NCI-H187 treated with DMSO at 0.1 percent for 48 hours (cell line): ENCODE data around the gene SOS1.
"Not testable (repeated sequence)": the region's sequence is repeated elsewhere in the genome, so short reads cannot be mapped to it uniquely, and the experiment has no call there.

Experiments used
- DNase-seq: peaks from one replicate; lab custom pipeline; 2025; lab: John Stamatoyannopoulos, UW

Gene SOS1

DNA sequence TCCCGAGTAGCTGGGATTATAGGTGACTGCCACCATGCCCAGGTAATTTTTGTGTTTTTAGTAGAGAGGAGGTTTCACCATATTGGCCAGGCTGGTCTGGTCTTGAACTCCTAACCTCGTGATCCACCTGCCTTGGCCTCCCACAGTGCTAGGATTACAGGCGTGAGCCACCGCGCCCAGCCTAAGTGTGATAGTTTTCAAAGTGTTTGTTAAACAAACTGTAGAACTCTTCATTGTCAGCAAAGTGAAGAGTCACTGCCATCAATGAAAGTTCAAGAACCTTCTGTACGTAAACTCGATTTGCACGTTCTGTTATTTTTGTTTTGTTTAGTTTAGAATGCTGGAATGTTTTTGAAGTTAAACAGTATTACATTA is 18.0 kb upstream of the SOS1 start:
- DNase-seq, result no peak

- DNase-seq, result not testable (repeated sequence)
Observed at GRCh38 chr2:39138187-39138836, 17.5 kb upstream of the SOS1 start.

DNA sequence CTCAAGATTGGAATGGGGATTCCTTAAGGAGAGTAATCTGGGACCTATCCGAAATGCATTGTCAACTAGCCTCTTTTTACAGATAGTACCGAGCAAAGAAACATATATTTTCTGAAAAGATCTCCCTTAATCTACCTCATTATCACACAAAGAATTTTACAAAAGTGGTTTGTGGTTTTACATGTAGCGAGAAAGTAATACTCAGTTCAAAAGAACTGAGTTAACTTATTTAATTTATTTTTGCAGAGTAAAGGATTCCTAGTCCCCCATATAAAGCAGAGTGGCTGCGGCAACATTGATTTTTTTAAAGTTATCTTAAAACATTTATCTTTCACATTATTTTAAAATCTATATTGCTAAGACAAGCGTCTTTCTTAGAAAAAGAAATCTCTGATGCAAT is 15.9 kb upstream of the SOS1 start:
- DNase-seq, result no peak

DNA sequence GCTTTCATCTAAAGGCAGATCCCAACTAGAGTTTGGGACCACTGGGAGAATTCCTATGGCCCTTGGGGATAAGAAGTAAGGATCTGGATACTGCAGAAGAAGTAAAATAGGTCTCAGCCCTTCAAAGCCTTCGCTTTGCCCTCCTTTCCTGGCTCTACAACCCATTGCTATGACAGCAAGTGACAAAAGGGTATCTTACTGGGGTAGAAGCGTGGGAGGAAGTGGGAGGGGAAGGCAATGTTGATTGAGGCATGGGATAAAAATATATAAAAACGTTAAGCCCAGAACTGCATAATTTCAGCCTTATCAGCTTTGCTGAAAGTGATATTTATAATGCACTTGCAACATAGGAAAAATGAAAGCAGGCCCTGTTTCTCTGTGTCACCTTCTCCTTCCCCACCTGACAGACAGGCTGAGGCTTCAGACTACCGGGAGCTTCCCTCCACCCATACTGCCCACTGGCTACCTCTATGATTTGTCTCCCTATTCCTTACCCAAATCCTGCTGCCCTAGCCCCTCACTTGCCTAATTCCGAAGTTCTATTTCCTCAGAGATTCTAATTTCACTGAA is 14.9 kb upstream of the SOS1 start:
- DNase-seq, result no peak

- DNase-seq, result no peak
Observed at GRCh38 chr2:39133215-39133851, 12.5 kb upstream of the SOS1 start.

GRCh38 chr2:39128919-39129391 is 8.1 kb upstream of the SOS1 start:
- DNase-seq, result no peak

DNA sequence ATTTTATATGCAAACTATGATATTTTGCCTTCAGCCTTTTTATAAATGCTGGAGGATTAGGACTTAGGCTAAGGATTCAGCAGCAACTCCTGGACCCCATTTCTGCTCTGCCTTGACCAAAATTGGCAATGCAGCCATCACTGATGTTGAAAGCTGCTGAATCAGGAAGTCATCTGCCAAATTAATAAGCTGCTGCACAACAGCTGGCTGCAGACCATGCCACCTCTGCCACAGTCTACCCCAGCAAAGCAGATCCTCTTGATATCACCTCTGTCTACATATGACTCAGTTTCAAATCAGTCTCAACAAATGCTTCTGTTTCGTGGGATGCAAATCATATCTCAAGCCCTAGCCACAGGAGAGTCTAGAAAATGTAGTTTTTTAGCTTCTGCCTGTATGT is 7.1 kb upstream of the SOS1 start:
- no peak for DNase-seq

GRCh38 chr2:39124746-39125057 is 3.9 kb upstream of the SOS1 start:
- DNase-seq, result no peak

GRCh38 chr2:39124000-39124745 is 3.3 kb upstream of the SOS1 start:
- DNase-seq, result peak; percentile 61

DNA sequence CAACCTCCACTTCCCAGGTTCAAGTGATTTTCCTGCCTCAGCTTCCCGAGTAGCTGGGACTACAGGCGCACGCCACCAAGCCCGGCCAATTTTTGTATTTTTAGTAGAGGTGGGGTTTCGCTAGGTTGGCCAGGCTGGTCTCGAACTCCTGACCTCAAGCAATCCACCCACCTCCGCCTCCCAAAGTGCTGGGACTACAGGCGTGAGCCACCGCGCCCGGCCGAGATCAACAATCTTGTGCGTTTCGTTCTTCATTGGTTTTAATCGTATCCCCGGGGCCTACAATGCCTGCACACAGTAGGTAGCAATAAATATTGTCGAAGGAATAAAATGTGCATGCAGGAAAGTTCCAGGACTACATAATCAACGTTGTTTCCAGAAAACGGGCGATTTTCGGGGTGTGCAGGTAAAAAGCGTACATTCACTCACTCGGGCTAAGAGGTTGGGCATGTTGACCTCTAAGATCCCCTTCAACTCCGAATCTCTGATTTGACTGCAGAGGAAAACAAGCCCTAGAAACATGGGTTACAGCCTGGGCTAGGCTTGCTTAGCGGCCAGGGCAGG is 2.7 kb upstream of the SOS1 start:
- no peak for DNase-seq

DNA sequence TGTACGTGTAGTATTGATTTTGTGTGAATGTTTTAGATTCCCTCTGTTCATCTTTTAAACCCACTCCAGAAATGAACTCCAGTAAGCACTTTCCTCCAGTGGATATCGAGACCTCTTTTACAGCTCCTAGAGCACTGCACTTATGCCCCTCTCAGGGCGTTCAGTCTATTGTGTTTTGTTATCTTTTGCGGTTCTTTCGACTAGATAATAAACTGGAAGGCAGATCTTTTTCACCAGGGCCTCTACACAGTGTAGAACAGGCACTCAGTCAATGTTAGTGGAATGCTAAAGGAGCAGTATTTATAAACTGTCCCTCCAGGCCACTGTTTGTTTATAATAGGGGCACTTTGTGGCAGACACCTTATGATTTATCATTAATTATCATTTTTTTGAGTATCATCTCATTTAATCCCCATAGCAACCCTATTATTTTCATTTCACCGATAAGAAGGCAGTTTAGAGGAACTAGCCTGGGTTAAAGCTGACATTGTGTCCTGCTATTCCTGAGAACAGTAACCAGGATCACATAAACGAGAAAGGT is 742 bp upstream of the SOS1 start:
- peak; percentile 82 for DNase-seq

- DNase-seq, result no peak
Observed at GRCh38 chr2:39120521-39120770, 405 bp downstream of the SOS1 start.

DNA sequence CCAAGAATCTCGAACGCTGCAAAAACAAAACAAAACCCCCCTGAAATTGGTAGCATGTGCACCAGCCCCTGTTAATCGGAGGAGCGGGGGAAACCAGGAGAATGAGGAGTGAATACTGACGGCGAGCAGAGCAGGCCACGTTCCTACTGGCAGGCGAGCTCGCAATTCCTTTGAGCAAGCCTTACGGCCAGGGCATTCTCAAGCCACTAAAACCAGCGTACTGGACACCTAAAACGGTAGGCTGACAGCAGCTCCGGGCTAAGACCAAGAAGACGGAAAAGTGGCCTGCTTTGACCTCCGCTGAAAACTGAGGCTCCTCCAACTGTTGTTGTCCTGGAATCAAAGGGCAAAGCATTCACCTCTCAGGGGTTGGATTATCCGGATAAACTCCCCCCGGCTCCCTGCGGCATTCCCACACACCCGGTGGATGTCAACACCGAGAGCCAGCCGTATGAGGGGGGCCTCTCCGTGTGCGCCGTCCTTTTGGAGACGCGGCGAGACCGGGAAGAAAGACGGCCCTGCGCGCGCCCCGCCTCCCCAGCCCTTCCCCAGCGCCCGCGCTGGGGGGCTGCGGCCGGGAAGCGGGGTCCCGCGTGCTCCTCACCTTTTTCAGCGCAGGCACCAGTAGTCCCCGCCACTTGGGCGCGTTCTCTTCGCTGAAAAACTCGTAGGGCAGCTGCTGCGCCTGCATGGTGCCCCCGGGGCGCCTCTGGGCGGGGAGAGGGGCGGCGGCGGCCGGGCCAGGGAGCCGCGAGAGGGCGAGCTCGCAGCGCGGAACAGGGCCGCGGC is 925 bp downstream of the SOS1 start:
- DNase-seq, result no peak

DNA sequence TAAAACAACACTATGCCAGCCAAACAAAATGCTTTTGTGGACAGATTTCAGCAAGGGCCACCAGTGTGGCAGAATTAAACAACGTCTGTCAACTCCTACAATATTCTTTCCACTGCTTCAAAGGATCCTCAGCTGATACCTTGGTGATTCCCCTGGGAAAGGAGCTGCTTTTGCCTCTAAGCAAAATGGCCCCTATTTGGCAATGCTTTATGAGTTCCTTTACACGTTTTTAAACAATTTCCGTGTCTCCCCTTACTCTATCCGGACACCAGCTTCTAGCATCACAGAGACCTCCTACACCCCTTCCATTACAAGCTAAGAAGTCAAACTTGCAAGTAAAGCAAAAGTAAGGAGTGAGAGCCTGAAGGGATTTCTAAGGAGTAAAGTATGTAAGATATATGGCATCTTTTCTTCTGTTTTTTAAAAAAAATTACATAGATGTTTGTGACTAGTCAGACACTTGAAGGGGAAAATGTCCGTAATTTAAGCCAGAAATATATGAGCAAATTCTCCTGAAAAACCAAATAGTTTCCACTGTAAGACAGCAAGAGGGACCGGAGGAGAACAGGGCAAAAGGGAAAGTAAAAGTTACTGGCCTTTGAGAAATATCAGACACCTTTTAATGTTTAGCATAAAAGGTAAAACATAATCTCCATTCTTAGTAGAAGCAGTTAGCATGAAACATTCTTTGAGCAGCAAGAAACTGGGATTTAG is 1.9 kb downstream of the SOS1 start:
- DNase-seq, result no peak

DNA sequence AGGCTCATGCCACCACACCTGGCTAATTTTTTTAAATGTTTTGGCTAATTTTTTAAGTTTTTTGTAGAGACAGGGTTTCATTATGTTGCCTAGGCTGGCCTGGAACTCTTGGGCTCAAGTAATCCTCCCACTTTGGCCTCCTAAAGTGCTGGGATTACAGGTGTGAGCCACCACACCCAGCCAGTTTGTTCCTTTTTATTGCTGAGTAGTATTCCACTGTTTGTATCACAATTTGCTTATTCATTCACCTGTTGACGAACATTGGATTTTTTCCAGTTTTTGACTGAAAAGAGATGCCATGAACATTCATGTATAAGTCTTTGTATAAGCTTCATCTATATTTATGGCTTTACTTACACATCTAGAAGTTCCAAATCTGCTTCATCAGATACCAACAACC is 5.3 kb downstream of the SOS1 start:
- no peak for DNase-seq

DNA sequence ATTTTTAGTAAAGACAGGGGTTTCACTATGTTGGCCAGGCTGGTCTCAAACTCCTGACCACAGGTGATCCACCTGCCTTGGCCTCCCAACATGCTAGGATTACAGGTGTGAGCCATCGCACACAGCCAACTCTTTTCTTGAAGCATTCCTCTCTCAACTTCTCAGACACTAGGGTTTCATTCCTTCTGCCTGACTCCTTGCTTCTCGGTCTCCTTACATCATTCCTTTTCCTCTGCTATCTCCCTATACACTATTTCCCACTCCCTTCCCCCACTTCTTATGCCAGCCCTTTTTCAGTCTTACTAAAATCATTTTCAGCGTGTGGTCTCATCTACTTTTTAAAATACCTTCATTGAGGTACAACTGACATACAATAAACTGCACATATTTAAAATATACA is 6.1 kb downstream of the SOS1 start:
- no peak for DNase-seq

- no peak for DNase-seq
Observed at GRCh38 chr2:39109537-39109936, 11.3 kb downstream of the SOS1 start.

GRCh38 chr2:39108377-39108776 is 12.5 kb downstream of the SOS1 start:
- DNase-seq, result no peak

DNA sequence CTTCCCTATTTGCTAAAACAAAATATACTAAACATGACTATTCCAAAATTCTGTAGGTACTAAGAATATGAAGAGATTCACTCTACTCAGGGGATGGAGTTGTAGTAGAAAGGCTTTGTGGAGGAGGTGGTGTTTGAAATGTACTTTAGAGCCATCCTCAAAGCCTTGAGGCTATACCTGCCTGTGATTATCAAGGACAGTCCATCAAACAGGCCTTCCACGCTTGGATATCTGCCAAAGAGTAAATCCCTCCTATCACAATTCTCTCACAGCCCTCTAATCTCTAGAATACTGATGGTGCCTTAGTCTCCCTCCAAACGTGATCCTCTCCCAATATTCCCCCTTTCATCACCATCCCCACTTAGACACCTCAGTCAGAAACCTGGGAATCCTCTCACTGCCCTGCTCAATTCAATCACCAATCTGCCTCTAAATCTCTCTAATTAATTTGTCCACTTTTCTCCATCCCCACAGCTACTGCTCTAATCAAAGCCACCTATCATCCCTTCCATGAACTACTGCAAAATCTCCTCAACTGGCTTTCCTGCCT is 13.1 kb downstream of the SOS1 start:
- no peak for DNase-seq

DNA sequence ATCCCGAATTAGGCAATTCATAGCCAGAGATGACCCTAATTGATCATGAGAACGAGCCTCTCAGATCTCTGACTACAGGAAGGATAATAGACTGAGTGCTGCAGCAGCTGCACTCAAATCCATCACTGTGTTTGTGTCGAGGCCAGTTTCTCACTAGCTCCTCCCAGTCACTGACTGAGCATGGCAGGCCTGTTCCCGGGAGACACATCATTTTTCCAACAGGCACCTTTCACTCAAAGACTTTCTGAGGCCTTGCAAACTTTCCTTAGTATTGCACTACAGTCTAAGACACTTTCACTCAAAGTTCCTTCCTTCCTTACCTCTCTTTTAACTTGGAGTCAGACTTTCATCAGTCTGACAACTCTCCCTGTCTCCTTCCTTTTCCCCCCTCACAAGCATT is 13.7 kb downstream of the SOS1 start:
- no peak for DNase-seq
